NCI-H1694 (cell line): ENCODE measurements around the gene RBM39.
A peak's percentile ranks its signal among the peaks of the same experiment; 100 is the strongest.
"Not testable (repeated sequence)": the region's sequence is repeated elsewhere in the genome, so short reads cannot be mapped to it uniquely, and the experiment has no call there.

ENCODE experiments used
- DNase-seq: peaks from one replicate; lab custom pipeline; 2025; lab: John Stamatoyannopoulos, UW

The RBM39 gene

DNA sequence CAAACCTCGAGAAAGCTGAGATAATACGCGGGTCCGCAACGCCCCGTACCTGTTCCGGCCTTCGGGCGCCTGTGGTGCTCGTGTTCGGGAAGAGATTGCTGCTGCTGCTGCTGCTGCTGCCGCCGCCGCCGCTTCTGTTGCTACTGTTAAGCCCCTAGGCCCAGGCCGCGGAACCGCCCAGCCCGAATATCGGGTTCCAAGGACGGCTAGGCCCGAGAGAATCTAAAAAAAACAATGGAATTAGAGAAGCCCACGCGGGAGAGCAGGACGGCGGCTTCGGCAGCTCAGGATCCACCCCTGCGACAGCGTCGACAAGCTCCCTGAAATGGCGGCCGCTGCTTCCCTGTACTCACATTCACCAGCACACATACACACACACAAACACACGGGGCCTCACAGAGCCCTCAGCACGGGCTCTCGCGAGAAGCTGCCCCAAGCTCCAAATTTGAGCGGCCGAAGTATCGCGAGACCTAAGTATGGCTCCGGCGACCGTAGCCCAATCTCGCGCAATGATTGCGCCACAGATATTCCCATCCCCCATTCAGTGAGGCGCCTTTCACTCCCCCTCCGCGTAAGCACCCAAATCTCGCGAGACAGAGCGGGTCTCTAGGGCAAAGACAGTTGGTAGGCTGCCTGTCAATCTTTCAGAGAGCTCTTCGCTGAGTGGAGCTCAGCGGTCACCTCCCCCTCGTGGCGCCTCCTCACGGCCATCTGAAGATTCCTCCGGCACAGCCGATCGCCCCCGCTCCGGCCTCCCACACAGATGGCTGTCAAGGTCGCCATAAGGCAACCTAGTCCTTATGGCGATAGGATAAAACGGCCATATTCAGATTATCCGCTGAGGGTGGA, at the start of gene RBM39:
TSS of gene RBM39 (minus strand) at position 369 of the 849 bp plus-strand sequence. CDS start 1,386 bp downstream, outside the sequence.
- DNase-seq: peak; percentile 99

- no peak for DNase-seq
Measured at GRCh38 chr20:35791821-35792220, 49.8 kb upstream of the RBM39 start.

- no peak for DNase-seq
Measured at GRCh38 chr20:35791097-35791496, 49.0 kb upstream of the RBM39 start.

- no peak for DNase-seq
Measured at GRCh38 chr20:35788796-35789195, 46.7 kb upstream of the RBM39 start.

DNA sequence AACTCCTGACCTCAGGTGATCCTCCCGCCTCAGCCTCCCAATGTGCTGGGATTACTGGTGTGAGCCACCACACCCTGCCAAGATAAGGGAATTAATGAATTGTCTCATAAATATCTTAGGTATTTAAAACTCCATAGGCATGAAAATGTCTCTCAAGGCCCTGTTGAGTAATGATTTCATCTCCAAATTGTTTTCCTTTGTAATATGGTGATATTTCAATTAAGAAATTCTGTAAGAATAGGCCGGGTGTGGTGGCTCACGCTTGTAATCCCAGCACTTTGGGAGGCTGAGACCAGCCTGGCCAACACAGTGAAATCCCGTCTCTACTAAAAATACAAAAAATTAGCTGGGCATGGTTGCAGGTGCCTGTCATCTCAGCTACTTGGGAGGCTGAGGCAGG, 43.5 kb upstream of the RBM39 start:
- not testable (repeated sequence) for DNase-seq

- DNase-seq: not testable (repeated sequence)
Measured at GRCh38 chr20:35783811-35784210, 41.8 kb upstream of the RBM39 start.

- no peak for DNase-seq
Measured at GRCh38 chr20:35776513-35777101, 34.5 kb upstream of the RBM39 start.

DNA sequence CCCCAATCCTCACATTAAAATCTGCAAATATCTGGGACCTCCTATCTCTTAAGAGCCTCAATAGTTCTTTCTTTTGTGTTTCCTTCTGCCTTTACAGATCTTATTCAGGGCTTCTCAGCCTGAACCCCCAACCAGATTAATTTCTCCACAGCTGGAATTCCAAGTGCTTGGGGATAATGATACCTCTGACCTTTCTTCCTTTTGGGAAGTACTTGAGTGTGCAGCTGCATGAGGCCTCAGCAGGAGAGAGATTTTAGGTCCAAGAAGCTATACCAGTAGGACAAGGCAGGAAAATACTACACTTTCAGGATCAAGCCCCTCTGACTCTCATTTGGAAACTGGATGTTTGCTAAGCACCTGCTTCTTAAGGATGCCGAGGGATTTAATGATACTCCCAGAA, 32.3 kb upstream of the RBM39 start:
- no peak for DNase-seq

- no peak for DNase-seq
Measured at GRCh38 chr20:35773154-35773751, 31.2 kb upstream of the RBM39 start.

DNA sequence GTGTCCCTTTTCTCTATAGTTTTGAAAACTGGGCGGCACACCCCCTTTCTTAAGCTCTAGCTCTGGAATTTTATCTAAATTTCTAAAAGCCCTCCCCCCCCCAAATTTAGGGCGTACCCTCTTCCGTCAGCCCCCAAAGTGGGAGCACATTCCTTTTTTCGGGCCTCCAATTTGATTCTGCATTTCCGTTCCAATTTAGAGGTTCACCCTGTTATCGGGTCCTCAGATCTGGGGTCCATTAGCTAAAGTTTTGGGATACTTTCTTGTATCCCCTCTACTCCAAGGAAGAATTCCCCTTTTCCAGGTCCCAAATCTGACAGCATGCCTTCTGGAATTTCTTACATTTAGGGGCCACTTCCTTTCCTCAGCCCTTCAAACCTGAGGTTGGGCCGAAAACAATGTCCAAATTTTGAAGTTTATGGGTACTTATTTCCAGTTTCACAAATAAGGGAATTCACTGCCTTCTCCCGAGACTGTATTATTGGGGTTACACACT, 30.6 kb upstream of the RBM39 start:
- no peak for DNase-seq

GRCh38 chr20:35771689-35772562, 29.9 kb upstream of the RBM39 start, which contains the start of gene PHF20:
TSS of gene PHF20 (plus strand) at chr20:35772015. CDS start at chr20:35801523, 29,508 bp downstream.
- peak; percentile 61 for DNase-seq

DNA sequence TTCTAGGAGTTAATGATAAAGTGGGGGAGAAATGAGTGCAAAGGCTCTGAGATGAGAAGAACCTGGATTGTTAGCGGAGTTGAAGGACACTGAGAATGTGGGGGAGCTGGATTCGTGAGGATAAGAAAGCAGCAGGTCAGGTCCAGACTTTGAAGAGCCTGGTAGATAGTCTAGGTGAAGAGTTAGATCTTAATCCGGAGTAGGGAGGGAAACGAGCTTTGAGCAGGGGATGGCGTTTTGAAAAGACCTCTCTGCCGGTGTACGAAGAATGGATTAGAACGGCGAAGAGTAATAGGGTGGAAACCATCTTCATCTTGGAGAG, 29.3 kb upstream of the RBM39 start:
- no peak for DNase-seq

GRCh38 chr20:35768731-35769664, 26.9 kb upstream of the RBM39 start:
- no peak for DNase-seq

DNA sequence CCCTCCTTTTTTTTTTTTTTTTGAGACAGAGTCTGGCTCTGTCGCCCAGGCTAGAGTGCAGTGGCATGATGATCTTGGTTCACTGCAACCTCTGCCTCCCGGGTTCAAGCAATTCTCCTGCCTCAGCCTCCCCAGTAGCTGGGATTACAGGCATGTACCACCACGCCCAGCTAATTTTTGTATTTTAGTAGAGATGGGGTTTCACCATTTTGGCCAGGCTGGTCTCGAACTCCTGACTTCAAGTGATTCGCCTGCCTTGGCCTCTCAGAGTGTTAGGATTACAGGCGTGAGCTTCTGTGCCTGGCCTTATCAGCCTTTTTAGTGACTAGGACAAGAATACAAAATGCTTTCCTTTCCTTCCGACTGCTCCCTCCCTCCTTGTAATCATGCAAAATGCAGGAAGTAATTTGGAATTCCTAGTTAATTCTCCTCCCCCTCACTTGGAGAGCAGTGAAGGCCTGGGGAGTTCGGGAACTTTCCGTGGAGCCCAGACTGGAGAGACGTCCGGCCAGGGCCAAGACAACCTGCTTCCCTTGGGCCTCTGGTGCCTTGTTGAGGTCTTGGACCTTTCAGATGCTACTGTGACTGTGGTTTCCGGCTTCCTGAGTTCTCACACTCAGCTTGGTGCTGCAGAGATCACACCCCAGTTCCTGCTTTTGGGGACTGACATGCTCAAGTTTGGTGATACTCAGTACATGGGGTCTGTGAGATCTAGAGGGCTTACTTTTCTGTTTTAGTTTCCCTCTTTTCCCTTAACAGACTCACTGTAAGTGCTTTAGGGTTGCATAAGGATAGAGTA, 25.8 kb upstream of the RBM39 start:
- no peak for DNase-seq

DNA sequence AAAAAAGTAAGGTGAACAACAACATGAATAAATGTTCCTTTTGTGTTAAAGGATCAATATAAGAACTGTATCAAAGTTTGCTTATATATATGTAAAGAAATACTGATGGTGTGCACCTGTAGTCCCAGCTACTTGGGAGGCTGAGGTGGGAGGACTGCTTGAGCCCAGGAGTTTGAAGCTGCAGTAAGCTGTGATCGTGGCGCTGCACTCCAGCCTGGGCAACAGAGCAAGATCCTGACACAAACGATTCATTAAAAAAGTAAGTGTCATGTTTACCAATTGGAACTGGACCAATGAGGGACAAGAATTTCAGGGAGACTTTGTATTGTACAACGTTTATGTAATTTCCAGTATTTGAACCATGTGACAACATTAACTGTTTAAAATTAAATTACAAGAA, 24.8 kb upstream of the RBM39 start:
- no peak for DNase-seq

- not testable (repeated sequence) for DNase-seq
Measured at GRCh38 chr20:35764936-35765335, 22.9 kb upstream of the RBM39 start.

DNA sequence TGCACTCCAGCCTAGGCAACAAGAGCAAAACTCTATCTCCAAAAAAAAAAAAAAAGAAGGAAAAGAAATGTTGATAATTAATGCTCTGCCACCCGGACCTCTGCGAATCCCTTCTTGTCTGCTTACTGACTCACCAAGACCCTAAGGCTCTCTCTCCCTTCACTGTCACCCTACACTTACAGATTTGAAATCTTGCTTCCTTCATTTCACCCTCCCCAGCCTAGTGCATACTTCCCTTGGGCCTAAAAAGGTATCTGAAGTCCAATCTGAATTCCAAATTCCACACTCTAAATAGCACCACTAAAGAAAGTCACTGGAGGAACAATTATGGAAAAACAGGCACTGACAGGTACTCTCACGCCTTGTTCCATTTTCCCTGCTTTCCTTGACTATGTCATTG, 20.4 kb upstream of the RBM39 start:
- no peak for DNase-seq

DNA sequence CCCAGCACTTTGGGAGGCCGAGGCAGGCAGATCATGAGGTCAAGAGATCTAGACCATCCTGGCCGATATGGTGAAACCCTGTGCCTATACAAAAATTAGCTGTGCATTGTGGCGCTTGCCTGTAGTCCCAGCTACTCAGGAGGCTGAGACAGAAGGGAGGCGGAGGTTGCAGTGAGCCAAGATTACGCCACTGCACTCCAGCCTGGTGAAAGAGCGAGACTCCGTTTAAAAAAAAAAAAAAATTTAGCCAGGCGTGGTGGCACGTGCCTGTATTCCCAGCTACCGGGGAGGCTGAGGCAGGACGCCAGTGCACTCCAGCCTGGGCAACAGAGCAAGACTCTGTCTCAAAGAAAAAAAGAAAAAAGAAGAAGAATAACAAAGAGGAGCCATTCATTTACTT, 19.5 kb upstream of the RBM39 start:
- DNase-seq: not testable (repeated sequence)

DNA sequence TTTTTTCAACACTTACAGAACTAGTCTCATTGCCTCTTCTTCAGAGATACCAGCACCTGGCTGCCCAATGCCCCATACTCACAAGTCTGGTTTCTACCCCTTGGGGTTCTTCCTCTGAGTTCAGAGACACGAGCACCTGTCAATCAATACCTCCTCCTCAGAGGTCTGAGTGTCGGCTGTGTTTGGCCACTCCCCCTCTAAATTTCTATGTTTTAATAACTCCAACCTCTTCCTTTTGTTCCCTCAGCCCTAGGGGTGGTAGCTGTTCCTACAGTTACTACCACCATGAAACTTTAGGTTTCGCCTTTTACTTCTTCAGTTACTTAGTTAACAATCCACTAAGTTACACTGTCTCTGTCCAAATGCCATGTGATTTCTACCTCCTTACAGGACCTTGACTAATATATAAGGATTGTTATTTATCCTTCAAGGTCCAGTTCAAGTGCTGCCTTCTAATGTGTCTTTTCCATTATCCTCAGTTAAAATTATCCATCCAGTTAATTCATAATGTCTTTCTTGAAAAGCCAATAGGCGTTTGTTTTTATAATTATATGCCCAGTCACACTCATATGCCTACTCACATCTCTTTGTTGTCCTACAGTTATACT, 15.1 kb upstream of the RBM39 start:
- DNase-seq: no peak

- no peak for DNase-seq
Measured at GRCh38 chr20:35756404-35756803, 14.3 kb upstream of the RBM39 start.
